Stimulated activated CD8-positive, alpha-beta memory T cell treated with anti-CD3 and anti-CD28 coated beads, Interleukin-4, amount 100 ng/mL, for 24 hours (primary cell): Measurements from ENCODE around the gene ARRDC2.

Experiments used
- DNase-seq: peaks from one replicate; pipeline ENCODE4 v3.0.0-alpha.2; 2020; ENCODE audit warnings: low read depth

ARRDC2 gene

DNA sequence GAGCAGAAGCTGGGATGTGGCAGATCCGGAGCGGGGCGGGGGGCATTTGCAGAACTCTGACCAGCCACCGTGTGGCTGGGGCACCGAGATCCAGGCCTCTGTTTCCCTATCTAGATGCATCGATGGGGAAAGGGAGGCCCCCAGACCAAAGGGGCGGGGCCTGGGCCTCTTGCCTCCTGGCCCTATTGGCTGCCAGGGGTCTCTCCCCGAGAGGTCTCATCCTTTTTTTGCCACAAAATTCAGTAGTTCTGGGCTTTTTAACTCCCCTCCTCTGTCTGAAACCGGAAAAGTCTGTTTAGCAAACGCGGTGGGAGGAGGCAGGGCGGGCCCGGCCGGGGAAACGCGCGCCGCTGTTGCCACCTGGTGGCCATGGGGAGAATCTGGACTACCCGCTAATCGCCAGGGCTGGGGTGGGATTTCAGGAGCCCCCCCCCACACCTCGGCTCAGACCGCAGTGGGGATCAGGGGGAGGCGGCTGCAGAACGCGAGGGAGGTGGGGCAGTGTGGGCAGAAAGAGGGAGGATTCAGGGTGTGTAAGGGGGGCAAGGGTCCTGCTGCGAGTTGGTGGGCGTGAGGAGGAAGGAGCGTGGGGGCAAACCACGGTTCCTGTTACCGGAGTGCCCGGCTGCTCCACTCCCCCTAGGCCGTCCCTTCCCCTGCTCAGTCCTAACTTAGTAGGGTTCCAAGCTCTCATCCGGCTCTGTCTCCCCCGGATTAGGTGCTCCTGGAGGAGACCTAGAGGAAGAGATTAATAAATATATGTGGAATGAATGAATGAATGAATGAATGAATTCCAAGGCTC is 50.4 kb downstream of the ARRDC2 start:
- DNase-seq, result peak; percentile 70

DNA sequence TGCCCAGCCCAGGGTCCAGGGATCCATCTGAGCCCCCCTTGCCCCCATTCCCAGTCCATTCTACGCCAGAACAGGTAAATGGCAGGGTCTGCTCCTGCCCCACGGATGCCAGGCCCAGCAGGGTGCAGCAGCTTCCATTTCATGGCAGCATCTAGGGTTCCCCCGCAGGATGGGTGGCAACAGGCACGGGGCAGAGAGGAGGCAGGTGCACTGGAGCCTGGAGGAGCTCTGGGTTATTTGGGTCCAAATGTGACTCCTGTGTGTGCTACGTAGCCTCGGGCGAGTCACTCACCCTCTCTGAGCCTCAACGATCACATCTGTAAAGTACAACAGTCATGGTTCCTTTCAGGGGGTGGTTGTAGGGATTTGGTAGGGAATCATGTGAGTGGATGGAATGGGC is 51.3 kb downstream of the ARRDC2 start:
- no peak for DNase-seq

DNA sequence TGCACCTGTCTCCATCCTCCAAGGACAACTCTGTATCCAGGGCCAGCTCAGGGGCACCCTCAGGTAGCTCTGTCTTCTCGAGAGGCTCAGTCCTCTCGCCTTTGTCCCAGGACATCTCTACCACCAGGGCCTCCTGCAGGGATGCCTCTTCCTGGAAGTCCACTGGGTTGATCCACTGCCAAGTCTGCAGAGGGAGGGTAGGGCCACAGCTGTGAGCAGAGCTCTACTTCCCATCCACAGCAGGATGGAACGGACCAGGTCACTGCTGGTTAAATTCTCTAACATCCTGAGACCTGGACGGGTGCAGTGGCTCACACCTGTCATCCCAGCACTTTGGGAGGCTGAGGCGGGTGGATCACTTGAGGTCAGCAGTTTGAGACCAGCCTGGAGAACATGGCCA is 51.9 kb downstream of the ARRDC2 start:
- no peak for DNase-seq

DNA sequence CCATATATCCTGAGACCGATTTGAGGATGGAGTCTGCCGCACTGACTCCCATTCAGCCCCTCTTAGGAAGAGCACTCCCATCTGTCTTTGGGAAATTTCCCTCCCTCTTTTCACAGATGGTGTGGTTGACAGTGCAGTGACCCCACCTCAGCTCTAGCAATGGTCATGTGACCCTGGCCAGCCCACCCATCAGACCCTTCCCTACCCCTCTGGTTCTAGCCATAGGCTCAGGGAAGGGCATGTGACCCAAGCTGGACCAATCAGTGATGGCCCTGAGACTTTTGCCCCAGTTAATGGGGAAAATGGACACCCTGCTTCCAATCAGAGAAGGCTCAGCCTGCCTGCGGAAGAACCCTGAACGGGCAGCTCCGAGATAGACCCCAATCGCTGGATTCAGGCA is 52.5 kb downstream of the ARRDC2 start:
- DNase-seq, result no peak

DNA sequence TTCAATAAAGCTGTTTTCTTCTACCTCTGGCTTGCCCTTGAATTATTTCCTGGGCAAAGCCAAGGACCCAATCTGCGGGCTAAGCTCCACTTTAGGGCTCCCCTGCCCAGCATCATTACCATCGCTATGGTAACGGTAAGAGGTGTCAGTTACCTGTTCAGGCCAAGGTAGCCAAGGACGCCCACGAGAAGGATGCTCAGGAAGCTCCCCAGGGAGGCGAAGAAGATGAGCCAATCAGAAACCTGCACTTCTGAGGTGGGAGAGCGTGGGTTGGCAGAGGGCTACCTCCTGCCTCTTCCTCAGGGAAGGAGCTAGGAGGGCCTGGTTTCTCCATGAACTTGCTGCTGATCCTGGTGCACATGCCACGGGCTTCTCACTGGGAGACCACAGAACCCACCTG is 54.1 kb downstream of the ARRDC2 start:
- DNase-seq, result no peak

DNA sequence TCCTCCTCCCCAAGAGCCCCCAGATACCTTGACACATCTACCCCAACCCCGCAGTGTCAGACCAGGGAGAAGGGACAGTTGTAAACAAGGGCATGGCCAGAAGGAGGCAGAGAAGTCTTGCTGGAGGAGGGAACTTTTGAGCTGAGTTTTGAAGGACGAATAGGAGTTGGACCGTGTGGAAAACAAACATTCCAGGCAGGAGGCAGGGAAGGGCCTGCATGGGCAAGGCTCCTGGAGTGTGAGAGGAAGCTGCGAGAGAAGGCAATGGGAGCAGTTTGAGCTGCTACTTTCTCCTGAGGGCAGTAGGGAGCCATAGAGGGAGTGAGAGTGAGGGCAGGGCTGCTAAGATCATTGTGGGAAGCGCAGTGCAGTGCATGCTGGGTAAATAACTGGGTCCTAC is 55.5 kb downstream of the ARRDC2 start:
- DNase-seq, result no peak
